Measurements from ENCODE around the gene SDHA.

- TF ChIP-seq, protein P1, sequence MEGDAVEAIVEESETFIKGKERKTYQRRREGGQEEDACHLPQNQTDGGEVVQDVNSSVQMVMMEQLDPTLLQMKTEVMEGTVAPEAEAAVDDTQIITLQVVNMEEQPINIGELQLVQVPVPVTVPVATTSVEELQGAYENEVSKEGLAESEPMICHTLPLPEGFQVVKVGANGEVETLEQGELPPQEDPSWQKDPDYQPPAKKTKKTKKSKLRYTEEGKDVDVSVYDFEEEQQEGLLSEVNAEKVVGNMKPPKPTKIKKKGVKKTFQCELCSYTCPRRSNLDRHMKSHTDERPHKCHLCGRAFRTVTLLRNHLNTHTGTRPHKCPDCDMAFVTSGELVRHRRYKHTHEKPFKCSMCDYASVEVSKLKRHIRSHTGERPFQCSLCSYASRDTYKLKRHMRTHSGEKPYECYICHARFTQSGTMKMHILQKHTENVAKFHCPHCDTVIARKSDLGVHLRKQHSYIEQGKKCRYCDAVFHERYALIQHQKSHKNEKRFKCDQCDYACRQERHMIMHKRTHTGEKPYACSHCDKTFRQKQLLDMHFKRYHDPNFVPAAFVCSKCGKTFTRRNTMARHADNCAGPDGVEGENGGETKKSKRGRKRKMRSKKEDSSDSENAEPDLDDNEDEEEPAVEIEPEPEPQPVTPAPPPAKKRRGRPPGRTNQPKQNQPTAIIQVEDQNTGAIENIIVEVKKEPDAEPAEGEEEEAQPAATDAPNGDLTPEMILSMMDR (IDR thresholded peaks at IDR 0.05): no peak
- TF ChIP-seq POLR2A (IDR thresholded peaks at IDR 0.05): no peak
These were observed 20.1 kb upstream of the SDHA start for GRCh38 chr5:197892-198489.
